Placental pericyte (primary cell): ENCODE results near the gene MEF2B. TPM values are rescaled to one million over a fixed set of nuclear protein-coding genes. Genes with fewer than 3 reads are reported as not detected.

ENCODE experiments used
- total RNA-seq: library from RNA; depleted of rRNA; stranded (reverse); fragments of >200 nt; gene quantifications from 2 replicates; pipeline ENCODE4 v1.2.3, GENCODE V29; 2012

MEF2B gene
- 0.22 TPM in 1 of 2 replicates, not detected in the other for total RNA-seq

GRCh38 chr19:19170053-19170872, at the start of gene MEF2B:
TSS of gene MEF2B (minus strand) at chr19:19170263. CDS start at chr19:19150735, 19,528 bp downstream.

GRCh38 chr19:19211499-19212420, 41.7 kb upstream of the MEF2B start, which contains the start of gene NCAN:
TSS of gene NCAN (plus strand) at chr19:19211958. CDS start at chr19:19216954, 4,996 bp downstream.

GRCh38 chr19:19203012-19203856, 33.2 kb upstream of the MEF2B start, which contains the start of gene NR2C2AP:
TSS of gene NR2C2AP (minus strand) at chr19:19203414. CDS start at chr19:19203060, 354 bp downstream.

GRCh38 chr19:19192078-19192882, 22.2 kb upstream of the MEF2B start, which contains the start of the genes BORCS8 and RFXANK:
TSS of gene BORCS8 (minus strand) at chr19:19192152. CDS start at chr19:19192117, 35 bp downstream.
TSS of gene RFXANK (plus strand) at chr19:19192258. CDS start at chr19:19193947, 1,689 bp downstream.

GRCh38 chr19:19138109-19138981, 31.7 kb downstream of the MEF2B start, which contains the start of gene TMEM161A:
TSS of gene TMEM161A (minus strand) at chr19:19138478. CDS start at chr19:19138428, 50 bp downstream.

Other genes starting within 250 kb of the MEF2B start
- 42.0 and 88.6 TPM in 2 replicates for gene HOMER3, start 229.0 kb downstream of the MEF2B start, total RNA-seq
- gene SUGP2, start 136.7 kb downstream of the MEF2B start, total RNA-seq = 22.8 and 57.6 TPM in 2 replicates
- 38.1 and 66.6 TPM in 2 replicates for gene ARMC6, start 136.7 kb downstream of the MEF2B start, total RNA-seq
- 6.1 and 7.3 TPM in 2 replicates for gene SLC25A42, start 106.3 kb downstream of the MEF2B start, total RNA-seq
- 16.0 and 25.6 TPM in 2 replicates for gene TMEM161A, start 31.8 kb downstream of the MEF2B start, total RNA-seq
- gene BORCS8, start 21.9 kb upstream of the MEF2B start, total RNA-seq = 16.6 and 22.6 TPM in 2 replicates
- gene RFXANK, start 22.0 kb upstream of the MEF2B start, total RNA-seq = 59.0 and 87.5 TPM in 2 replicates
- gene NR2C2AP, start 33.2 kb upstream of the MEF2B start, total RNA-seq = 2.4 and 11.6 TPM in 2 replicates
- gene NCAN, start 41.7 kb upstream of the MEF2B start, total RNA-seq = under 0.01 TPM in 1 of 2 replicates, not detected in the other
- gene TM6SF2, start 103.0 kb upstream of the MEF2B start, total RNA-seq = 1.1 and 2.8 TPM in 2 replicates
- gene SUGP1, start 150.2 kb upstream of the MEF2B start, total RNA-seq = 35.0 and 44.8 TPM in 2 replicates
- gene MAU2, start 150.6 kb upstream of the MEF2B start, total RNA-seq = 46.0 and 48.8 TPM in 2 replicates
- gene GATAD2A, start 235.4 kb upstream of the MEF2B start, total RNA-seq = 61.7 and 121 TPM in 2 replicates